ENCODE data around the gene SEL1L.

The SEL1L gene

GRCh38 chr14:81423504-81423903, 110.1 kb downstream of the SEL1L start:
- H3K27ac ChIP-seq: no peak overlapping the region
- no peak for DNase-seq (ENCODE audit: low read depth, low spot score)
